Erythroblast (primary cell): Measurements from ENCODE around the gene PTGR3.

Experiments used
- GATA1 ChIP-seq: IDR thresholded peaks from 2 replicates; pipeline ENCODE4 v1.6.1; 2011; ENCODE audit warnings: low read depth, mild to moderate bottlenecking, control low read depth, low read length, moderate library complexity
- POLR2A ChIP-seq: IDR thresholded peaks from 2 replicates; pipeline ENCODE4 v1.6.1; 2011; ENCODE audit warnings: mild to moderate bottlenecking, low read length

DNA sequence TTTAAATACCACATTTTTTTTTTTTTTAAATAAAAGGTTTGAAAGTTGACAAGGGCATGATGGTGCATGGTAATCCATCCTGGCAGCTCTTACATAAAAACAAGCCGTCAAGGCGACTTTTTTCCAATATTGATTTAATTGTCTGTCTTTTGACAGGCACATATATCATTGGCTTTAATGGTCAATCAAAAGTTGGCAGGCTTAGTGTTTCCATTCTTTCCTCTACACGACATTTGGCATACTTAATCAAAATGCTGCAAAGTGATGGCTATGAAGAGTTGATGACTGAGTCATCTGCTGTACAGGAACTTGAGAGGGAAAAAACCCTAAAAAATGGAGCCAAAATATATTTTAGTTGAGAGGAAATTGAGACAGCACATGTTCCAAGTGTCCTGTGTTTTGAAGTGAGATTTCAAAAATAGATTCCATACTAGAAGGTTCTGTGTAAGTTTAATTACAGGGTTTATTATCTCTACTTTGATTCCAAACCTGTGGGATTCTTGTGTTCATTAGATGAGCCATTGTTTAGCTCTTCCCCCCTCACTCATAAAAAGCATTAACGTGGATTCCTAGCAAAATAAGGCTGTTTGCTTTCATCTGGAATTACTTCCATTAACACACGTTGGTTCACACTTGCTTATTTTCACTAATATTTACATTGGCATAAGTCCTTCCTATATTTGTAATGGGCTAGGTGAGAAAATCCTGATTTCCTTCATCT lies 4.8 kb upstream of the PTGR3 start:
- TF ChIP-seq POLR2A (no peak), GATA1 (no peak)
